ENCODE measurements around the gene HYDIN.
"Not testable (repeated sequence)": the region's sequence is repeated elsewhere in the genome, so short reads cannot be mapped to it uniquely, and the experiment has no call there.

Gene HYDIN

DNA sequence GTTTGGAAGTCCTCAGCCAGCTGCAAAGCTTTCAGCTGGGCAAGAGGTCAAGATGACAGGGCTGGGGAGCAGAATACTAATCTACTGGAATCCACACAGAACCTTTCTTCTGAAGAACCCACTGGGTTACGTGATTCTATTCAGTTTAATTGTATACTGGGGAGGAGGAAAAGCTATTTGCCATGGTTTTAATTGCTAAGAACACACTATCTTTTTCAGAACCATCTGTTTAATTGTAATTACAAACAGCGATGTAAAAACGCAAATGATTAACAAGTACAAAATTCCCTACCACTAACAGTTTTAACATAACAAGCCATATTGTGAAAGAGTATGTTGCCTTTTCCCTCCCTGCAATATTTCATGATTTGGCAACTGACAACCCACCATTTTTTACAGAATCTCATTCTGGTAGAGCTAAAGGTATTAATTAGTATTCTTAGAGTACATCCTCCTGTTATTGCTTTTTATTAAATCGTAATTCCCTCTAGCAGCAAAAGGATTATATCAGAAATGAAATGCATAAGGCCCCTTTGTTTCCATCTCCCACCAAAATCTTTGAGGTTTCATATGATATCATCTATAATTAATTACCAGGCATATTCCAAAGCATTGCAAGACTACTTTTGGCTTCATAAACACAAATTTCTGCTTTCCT, 12.1 kb downstream of the HYDIN start:
- no peak for DNase-seq

DNA sequence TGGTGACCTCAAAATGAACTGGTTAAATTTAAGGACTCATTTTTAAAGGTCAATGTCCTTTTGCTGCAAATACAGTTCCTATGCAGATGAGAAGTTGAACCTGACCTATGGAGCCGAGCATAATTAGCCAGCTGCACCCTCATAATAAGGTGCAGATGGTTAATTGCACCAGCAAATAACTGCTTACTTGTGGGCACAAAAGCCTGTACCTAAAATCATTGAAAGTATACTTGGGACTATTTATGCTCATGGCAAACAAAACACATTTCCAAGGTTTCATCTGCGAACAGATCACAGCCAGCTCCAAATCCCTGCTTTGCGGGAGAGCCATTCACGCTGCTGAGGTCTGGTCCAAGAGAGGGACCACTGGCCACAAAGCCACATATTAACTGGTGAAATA, 13.0 kb downstream of the HYDIN start:
- DNase-seq, result peak in 1 of 2 experiments; percentile 32

DNA sequence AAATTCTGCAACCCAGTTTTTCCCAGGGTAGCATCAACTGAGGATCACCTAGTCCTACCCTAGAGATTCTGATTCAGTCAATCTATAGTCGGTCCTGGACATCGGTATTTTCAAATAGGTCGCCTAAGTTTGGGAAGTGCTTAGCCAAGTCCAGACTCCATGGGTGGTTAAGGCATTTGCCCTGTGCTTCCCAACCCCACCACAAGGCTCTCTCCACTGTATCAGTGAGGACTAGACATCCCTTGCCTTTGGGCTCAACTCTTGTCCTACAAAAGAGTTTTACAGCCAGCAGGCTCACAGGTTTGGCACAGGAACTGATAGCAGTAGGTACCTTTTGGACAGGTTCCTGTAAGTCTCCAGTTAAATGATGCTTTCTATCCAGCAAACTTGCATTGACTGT, 13.8 kb downstream of the HYDIN start:
- DNase-seq, result no peak

DNA sequence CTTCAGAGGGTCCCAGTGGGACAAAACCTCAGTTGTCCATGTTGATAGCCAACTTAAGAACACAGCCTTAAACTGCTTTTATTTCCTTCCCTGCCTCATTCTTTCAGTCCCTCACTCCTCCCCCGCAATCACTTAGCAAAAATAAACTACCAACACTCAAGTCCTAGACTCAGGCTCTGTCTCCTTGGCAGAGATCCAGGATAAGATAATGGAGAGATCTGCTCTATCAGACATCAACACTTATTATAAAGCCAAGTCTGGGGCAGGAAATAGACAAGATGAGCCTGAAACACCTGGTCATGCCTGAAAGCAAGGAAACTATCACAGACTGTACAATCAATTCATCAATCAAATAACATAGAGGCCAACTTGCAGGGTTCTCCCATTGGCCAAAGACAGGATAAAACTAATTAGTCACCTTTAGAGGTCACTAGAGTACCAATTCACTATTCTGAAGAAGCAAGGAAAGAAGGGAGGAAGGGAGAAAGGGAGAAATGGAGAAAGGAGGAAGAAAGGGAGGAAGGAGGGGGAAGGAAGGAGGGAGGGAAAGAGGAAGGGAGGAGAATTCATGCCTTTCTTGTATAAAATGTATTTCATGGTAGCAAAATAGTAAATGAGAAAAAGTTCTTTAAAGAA, 15.7 kb downstream of the HYDIN start:
- no peak for DNase-seq

DNA sequence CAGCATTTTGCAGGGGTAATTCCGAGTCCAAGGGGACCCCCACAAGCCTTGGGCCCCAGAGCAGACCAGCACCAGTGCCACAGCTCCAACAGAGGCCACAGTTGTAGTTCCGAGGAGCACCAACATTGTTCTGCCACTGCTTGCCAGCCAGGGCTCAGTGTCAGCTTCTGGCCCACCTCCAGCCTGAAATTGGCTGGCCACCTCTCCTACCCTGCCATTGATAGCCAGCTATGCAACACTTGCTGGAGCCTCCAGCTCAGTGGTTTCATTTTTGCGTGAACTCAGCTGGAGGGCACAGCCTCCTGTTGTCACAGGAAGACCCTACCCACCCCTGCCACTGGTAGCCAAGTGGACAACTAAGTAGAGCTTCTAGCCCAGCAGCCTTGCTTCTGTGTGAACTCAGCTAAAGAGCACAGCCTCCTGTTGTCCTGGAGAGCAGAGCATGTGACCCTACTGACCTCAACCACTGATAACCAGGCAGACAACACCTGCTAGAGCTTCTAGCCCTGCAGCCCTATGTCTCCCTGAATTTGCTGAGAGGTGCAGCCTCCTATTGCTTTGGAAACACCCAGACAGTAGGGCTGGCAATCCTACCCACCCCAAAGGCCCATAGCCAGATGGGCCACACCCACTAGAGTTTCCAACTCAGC, 24.9 kb downstream of the HYDIN start:
- DNase-seq, result no peak

DNA sequence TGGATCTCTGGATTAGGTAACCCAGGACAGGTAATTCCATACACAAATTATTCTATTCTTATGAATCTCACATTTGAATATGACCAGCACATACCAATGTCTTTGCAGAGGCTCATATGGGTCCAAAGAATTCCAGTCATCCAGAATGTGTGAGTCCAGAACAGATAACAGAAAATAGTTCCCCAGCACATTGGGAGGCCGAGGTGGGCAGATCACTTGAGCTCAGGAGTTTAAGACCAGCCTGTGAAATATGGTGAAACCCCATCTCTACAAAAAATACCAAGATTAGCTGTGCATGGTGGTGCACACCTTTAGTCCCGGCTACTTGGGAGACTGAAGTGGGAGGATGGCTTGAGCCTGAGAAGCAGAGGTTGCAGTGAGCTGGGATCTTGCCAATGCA, 26.9 kb downstream of the HYDIN start:
- no peak for DNase-seq

DNA sequence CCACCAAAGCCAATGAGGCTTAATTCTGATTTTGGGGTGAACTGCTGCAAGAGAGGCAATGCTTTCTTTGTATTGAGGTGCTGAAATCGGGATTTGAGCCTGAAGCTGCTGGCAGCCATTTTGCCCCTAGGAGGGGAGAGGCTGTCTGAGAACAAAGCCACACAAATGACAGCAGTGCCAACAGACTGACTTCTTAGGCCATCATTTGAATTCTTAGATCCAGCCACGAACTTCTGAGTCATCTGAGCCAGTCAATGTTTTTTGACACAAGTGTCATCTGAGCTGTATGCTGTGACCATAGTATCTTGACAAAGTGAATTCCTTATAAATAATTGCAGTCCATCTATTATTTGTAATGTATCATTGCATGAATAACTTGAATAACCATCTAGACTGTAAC, 29.0 kb downstream of the HYDIN start:
- no peak for DNase-seq

DNA sequence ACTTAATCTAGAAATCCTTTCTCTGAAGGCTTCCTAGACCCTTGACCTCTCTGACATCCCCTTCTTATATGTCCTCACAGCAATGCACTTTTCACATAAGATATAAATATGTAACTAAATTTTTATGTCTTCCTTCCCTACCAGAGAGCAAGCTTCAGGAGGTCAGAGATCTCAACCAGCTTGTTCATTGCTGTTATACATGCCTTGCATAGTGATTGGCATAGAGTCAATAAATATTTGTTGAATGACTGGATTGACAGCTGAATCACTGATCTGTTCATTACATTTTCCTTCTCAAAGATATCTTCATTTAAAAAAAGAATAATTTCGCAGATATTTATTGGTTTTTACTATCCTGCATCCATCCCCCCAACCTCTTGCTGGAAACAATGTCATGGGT, 29.5 kb downstream of the HYDIN start:
- DNase-seq, result no peak

DNA sequence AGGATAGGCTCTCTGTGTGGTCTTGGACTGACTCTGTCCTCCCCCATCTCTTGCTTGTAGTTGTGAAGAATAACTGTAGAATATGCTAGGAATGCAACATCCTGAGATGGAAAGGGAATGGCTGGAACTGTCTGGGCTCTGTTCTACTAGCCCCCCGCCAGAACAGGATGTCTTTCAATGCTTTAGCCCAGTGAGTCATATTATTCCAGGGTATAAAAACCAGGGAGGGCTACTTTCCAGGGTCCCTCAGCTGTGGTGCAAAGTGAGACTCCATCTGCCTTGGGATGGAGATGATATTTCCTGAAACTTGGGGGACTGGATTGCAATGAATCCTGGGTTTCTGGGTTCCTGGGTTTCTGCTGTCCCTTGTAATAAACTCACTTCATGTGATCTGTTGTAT, 32.1 kb downstream of the HYDIN start:
- DNase-seq, result no peak

DNA sequence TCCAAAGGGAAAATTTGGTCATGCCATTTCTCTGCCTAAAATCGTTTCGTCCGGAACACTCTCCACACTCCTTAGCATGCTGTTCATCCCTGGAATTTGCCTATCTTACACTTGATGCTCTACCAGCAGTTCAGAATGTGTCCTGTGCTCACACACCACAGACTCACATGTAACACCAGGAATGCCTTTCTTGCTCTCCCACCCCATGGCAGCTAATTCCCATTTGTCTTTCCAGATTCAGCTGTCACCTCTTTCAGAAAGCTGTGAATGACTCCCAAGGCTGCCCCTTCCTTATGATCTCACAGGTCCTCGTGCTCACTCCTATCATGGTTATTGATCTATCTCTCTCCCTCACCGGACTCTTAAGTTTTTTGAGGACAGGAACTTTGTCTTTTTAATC, 38.1 kb downstream of the HYDIN start:
- DNase-seq, result no peak

DNA sequence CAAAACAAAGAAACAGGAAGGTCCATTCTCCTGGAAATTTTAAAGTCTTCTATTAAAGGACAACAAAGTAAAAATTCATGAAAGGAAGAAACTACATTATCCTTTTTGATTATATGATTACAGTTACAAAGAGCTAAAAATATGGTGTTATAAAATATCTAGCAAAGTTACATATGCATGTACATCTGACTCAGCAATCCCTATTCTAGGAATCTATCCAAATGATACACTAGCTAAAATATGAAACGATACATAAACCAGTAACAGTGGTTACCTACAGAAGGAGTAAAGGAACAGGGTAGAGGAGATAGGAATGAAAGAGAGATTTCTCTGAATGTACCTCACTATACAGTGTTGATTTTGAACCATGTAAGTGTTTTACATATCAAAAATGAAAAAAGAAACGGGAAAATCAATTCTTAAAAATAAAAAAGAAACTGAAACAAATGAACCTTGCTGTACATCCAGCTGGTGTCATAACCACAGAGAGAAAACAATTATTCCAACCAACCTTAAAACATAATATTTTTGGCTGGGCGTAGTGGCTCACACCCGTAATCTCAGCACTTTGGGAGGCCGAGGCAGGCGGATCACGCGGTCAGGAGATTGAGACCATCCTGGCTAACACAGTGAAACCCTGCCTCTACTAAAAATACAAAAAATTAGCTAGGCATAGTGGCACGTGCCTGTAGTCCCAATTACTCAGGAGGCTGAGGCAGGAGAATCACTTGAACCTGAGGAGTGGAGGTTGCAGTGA, 41.4 kb downstream of the HYDIN start:
- DNase-seq, result no peak

DNA sequence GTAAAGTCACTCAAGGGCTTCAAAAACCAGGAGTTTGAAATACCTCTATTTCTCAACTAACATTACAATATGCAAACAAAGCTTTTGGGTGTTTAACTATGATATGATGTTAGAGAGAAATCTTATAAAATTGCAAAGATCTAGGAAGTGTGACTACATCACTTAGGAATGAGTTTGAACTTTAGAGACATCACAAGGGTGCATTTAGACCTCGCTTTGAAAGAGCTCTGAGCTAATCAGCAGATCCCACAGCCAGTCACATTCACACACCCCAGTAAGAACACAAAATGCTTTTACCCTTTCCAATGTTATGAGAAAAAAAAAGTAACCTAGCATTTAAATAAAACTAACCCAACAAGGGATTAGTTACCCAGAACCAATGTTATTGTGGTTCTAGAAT, 45.2 kb downstream of the HYDIN start:
- DNase-seq, result no peak

DNA sequence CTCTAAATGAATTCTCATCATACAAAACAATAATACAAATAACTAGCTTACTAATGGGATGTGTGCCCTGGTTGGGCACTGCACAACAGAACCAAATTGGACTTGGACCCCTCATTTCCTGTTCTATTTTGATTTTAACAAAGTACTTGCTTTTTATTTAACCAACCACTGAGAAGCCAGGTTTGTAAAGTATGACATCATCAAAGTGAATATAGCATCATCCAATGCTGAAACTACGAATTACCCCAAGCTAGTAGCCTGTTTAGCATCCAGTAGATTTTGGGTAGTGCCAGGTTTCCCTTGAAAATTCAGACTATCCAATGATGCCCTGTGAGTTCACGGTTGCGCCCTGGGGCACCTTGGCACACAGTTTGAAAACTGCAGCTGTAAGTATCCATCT, 51.0 kb downstream of the HYDIN start:
- DNase-seq, result no peak

DNA sequence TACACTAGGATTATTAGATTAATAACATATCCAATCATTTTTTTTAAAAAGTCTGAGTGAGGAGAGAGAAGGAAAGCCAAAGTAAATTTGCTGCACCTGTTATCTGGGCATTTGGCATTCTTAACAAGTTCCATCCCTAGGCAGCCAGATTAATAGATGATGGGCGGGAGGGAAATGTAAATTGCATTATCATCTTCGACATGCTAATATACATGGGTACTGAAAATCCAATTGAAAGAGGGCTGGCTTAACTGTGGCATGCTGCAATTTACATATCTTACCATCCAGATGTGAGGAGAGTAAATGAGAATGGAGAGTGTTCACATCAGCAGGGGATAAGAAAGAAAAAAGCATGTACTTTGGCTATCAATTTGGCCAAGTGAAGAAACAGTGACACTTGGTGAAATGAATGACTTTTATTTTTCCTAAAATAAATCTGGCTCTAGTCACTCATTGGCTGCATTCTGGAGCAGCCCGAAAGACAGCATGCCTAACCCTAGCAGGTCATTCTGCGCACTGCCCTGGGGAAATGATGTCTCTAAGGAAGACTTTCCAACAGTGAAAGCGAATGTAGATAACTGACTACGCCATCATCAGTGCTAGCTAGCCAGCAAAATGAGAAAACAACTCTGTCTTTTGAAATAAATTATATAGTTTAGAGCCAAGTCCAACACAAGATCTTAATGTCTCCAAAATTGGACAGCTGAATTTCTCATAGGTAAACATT, 57.9 kb downstream of the HYDIN start:
- no peak for DNase-seq

DNA sequence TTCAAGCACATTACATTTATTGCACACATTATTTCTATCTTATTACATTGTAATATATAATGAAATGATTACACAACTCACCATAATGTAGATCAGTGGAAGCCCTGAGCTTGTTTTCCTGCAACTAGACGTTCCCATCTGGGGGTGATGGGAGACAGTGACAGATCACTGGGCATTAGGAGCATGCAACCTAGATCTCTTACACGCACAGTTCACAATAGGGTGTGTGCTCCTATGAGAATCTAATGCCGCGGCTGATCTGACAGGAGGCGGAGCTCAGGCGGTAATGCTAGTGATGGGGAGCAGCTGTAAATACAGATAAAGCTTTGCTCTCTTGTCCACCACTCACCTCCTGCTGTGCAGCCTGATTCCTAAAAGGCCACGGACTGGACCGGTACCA, 69.5 kb downstream of the HYDIN start:
- DNase-seq, result not testable (repeated sequence)

DNA sequence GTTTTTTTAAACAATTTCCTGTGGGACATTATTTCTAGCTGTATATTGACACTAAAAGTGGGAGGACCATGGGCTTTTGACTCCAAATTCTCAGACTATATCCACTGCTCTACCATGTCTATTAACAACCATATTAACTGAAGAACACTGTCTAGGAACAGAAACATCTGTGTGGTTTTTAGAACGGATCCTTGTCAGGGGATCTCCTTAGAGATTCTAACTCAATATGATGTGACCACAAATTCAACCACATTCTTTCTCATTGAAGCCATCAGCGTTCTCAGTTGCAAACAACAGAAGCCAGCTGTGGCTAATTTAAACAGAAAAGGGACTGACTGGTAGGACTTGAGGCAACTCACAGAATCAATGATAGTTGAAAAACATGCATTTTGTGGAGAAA, 73.2 kb downstream of the HYDIN start:
- not testable (repeated sequence) for DNase-seq

DNA sequence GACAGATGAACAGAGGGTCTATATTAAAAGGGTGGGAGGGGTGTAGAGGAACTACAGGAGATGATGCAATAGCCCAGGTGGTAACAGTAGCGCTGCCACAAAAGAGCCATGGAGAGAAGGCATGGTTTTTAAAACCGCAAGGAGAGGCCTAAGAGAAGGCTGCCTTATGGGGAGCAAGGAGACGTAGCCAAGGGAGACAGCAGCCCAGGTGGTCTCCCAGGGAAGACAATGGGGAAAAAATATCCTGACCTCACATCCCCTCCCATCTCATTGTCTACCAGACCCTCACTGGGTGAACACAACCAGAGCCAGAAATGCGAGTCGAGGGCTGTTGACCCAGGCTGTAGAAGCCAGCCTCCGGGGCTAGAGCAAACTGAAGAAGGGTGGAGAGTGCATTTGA, 77.2 kb downstream of the HYDIN start:
- not testable (repeated sequence) for DNase-seq

DNA sequence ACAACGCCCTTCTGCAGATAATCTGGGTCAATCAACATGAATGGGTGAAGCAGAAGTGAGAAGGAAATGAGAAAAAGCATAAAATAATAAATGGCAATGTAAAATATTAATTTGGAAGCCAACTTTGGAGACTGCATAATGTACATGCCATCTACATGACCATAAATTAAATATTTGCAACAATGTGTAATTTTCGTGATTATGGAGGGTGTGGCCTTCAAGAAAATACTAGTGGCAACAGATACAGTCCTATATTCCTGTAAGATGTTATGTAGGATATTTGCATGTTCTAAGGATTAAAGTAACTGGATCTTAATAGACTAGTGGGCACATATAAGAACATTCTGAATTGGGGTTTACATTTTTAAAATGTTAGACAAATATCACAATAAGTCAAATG, 78.9 kb downstream of the HYDIN start:
- not testable (repeated sequence) for DNase-seq

DNA sequence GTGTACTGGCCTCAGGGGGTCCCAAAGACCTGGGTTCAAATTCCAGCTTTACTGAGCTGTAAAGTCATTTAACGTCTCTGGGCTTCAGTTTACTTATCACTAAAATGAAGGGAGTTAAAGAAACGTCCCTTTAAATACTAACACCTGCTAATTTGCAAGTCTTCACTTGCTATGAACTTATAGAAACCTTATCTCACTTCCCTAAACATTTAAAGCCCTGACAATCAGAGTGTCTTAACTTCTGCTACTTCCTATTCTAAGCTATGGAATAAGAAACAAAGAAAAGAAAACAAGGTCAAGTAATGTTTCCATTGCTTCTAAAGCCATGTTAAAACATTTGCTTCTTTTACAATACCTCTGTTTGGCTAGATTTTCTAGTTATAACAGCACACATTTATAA, 87.3 kb downstream of the HYDIN start:
- not testable (repeated sequence) for DNase-seq

DNA sequence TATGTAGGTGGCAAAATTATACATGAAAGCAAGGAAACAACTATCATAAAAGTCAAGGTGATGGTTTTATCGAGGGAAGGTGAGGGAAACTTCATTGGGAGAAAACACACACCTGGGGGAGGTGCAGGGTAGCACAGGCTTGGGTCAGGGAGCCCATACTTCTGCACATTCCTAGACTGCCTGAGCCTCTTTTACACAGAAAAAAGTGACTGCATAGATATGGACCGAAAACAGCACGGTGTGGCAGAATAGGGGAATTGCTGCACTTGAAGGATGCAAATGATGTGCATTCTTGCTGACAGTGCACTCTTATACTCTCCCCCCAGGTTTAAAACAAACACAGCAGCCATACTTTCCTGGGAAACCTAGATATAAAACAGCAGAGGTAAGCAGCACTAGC, 120.0 kb downstream of the HYDIN start:
- not testable (repeated sequence) for DNase-seq

DNA sequence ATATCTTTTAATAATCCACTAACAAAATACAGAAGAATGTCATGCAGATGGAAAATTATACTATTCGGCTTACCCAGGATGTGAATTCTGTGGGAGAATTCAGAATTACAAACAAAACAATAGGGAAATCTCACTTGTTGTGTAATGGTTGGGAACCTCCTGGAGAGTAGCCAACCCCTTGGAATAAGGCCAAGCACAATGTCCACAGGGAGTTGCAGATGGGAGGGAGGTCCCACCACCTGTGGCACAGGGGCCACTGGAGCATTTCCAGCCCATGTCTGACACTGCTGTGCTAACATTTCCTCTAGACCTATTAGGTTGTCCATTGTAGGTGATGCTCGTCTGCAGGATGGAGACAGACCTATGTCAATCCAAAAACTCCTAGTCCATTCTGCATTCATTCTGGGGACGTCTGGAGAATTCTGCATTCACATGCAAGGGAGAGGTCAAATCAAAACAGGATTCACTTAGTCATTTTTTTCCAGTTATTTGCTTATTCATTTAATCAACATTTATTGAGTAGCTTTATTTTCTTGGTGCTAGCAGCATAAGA, 120.8 kb downstream of the HYDIN start:
- DNase-seq, result not testable (repeated sequence)

DNA sequence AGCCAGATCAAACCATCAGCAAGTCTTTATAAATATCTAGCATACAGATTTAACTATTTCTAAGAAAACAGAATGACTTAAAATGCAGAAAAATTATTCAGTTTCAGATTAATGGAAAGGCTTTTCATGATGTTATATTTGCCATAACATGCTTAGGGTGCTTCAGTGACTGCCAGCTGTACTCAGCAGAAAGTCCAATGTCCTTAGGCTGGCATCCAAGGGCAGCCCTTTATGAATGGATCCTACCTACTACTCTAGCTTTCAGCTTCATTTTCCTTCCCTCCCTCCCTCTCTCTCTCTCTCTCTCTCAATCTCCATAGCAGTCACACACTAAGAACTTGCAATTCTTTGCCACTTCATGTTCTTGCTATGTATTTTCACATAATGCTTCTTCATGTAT, 124.6 kb downstream of the HYDIN start:
- DNase-seq, result not testable (repeated sequence)

DNA sequence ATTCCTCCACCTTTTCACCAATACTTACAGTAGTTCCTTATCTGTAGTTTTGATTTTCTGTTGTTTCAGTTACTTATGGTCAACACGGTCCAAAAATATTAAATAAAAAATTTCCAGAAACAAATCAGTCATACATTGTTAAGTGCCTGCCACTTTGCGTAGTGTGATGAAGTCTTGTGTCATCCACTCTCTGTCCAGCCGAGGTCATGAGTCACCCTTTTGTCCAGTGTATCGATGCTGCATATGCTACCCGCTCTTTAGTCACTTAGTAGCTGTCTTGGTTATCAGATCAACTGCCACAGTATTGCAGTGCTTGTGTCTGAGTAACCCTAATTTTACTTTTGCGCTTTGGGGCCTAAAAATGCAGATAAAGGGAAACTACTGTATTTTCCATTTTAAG, 146.9 kb downstream of the HYDIN start:
- not testable (repeated sequence) for DNase-seq
